CD4-positive, alpha-beta T cell treated with Interleukin-6 at 100 ng/mL for 8 hours (primary cell): ENCODE results near the gene CLP1.
"Not testable (repeated sequence)": the region's sequence is repeated elsewhere in the genome, so short reads cannot be mapped to it uniquely, and the experiment has no call there.

Source experiments
- DNase-seq: peaks from one replicate; pipeline ENCODE4 v3.0.0-alpha.2; 2020; ENCODE audit warnings: mixed read lengths, low spot score

CLP1 gene

DNA sequence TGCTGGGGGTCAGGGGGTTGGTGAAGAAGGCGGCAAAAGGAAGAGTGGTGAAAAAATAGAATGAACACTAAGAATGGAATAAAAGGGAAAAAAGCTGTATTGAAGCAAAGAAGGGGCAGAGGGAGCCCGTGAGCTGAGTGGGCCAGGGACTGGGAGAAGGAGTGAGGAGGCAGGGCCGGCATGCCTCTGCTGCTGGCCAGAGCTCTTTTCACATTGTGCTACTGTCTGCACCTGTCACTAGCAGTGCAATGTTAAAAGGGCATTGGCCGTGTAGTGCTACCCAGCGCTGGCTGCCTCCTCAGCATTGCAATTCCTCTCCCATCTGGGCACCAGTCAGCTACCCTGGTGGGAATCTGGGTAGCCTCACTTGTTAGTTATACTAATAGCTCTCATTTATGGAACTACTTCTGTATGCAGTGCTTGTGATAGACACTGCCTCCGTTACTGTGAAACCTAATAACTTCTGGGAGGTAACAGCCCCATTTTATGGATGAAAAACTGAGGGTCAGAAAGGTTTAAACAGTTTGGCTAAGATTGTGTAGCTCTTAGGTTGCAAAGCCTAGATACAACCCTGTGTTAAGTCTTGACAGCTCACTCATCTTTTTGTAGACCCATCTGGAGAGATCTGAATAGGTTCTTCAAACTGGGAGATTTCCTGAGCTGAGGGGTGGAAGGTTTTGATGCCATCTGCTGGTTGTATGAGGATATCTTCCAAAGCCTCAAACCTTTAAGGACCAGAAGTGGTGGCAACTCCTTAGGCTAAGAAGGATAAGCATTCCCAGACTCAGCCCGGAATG lies 16.4 kb upstream of the CLP1 start:
- peak; percentile 38 for DNase-seq

DNA sequence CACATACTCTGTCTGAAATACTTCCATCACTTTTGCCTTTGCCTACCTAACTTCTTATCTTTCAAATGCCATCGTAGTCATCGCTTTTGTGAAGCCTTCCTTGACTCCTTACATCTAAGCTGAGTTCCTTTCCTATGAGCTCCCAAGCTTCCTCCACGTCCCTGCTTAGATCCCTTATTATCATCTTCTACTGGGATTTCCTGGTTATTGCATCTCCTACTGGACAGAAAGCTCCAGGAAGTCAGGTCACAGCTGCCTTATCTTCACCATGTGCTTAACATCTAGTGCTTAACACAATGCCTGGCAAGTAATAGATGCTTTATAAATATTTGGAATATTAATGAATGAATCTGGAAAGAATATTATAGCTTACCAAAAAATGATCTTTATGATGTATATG lies 13.8 kb upstream of the CLP1 start:
- DNase-seq: no peak

DNA sequence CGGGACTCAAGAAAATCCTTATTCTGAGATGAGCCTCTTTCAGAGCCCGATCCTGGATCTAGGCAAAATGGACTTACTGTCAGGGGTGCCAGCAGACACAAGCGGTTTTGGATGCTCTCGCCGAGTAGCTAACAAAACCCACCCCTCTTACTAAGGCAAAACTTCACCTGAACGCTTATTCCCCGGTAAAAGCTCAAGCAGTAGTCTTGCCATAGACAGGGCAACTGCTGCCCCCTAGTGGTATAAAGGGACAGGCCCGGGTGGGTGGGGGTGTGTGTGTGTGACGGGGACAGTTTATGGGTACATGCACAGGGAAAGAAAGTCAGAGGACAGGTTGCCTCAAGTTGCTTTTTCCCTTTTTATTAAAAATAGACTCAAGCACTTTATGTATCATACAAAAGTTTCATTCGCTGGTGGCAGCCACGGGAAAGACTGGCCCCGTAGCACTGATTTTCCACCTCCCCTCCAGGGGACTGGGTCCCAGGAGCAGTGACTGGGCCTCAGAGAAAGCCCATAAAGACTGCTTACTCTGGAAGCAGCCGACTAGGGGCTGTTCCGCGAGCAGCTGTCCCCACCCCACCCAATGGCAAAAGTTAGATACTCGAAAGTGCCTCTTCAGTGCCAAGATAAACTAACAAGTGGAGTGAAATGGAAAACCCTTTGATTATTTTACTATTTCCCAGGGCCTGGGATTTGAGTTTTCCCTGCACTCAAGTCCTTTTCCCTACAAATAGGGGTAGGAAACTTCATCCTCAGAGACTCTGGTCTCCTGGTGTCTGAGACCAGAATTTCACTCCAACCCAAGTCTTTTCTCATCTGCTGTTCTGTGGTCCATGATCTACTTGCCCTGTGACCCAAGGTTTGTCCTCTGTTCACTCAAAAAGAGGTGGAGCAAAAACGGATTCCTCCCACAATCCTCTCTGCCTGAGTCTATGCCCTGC lies 12.5 kb upstream of the CLP1 start:
- peak; percentile 86 for DNase-seq

DNA sequence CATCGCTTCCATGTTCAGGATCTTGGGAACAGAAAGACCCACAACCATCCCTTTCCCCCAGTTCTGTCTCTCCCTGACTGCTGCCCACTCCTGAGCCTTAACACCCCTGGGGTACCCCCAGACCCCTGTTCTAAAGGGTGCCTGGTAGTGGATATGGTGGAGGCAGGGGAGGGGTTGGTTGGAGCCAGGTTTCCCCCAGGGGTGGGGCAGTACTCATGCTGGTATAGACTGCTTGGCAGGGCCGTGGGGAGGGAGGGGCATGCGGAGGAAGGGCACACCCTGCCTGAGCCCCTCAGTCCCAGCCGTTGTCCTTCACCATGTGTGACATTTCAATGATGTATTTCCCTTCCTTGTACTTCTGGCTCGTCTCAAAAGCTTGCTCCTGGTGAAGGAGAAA lies 11.9 kb upstream of the CLP1 start:
- DNase-seq: no peak

DNA sequence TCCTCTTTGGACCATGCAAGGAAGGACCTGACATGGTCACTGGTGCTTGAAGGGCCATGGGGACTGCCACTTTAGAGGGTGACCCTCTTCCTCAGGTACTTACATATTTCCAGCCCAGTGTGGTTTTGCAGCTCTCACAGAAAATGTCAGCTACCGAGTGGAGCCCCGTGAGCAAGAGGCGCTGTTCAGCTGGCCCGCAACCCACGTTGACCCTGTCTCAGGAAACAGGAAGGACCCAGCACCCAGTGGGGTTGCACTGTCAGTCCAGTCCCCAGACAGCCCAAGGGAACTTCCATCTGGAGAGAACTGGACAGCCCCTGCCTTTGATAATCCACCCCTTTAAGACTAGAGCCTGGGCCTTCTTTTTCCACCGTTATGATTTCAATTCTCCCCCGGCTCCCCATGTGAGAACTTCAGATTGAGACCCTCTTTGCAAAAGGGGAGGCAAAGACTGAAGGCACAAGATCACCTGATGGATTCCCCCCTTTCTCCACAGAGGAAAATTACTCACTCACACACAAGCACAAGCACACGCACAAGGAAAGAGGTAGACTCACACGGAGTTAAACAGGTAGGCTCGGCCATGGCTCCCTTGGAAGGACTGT lies 11.3 kb upstream of the CLP1 start:
- no peak for DNase-seq

DNA sequence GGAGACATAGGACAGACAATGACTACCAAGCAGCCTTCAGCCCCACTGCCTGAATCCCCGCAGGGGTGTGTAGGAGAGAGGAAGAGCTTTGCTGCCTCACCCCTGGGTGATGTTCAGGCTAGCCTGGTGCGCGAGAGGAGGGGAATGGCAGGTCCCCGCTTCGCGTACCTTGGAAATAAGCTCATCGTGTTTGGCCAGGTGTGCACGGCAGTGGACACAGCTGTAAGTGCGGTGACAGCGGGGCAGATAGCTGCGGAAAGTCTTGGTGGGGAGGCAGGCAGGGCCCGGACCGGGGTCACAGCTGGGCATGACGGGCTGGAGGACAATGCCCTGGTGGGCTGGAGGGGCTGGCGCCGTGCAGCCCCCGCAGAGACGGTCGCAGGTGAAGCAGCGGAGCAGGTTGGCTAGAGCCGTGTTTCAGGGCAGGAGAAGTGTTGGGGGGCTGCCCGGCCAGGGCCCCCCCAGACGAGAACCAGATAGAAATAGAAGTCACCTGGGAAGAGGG lies 10.7 kb upstream of the CLP1 start:
- DNase-seq: no peak

DNA sequence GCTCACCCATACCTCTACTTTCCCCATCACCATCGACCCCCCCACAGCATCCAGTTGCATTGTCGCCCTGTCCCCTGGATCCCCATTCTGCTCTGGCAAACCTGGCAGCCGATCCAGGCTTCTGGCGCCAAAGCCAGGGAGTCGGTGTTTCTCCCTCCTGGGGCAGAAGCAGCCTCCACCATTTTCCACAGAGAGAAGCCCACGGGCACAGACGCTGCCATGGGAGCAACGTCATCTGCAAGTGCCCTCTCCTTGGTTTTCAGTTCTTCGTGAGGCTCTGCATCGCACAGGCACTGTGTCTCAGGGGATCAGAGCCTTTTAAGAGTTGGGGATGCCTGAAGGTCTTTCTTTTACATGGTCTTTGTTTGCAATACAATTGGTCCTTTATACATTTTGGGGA lies 10.2 kb upstream of the CLP1 start:
- DNase-seq: no peak

DNA sequence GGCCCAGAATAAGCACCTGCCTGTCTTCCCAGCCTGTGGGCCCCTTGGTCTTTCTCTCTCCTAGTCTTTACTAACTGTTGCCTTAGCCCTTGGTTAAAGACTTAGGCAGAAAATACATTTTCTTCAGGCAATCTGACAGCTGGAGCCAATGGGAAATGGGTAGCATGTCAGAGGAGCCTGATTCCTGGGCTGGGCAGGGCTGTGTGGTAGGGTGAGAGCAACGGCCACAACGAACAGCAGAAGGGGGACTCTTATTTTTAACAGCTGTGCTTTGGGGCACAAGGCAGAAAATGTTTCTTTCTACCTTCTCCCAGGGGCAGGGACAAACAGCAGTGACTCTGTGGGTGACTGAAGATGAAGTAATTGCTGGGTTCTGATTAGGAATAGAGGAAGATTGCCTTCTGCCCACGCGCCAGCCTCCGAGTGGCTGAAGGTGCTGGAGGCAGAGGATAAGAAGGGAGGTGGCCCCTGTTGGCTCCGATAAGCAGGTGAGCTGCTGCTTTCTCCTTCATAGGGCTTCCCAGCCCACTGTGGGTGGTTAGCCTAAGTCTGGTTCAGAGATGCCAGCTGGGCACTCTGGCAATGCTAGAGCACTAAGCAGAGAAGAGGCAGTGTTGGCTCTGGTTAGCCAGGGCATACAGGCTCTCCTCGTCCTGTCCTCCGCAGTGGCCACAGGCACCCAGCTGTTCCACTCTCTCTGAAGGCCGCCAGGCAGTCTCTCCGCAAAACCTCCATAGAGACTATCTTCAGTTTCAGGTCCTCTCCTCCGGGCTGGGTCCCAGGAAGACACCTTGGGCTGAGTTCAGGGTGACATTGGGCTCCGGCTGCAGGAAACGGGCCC lies 9.4 kb upstream of the CLP1 start:
- no peak for DNase-seq

DNA sequence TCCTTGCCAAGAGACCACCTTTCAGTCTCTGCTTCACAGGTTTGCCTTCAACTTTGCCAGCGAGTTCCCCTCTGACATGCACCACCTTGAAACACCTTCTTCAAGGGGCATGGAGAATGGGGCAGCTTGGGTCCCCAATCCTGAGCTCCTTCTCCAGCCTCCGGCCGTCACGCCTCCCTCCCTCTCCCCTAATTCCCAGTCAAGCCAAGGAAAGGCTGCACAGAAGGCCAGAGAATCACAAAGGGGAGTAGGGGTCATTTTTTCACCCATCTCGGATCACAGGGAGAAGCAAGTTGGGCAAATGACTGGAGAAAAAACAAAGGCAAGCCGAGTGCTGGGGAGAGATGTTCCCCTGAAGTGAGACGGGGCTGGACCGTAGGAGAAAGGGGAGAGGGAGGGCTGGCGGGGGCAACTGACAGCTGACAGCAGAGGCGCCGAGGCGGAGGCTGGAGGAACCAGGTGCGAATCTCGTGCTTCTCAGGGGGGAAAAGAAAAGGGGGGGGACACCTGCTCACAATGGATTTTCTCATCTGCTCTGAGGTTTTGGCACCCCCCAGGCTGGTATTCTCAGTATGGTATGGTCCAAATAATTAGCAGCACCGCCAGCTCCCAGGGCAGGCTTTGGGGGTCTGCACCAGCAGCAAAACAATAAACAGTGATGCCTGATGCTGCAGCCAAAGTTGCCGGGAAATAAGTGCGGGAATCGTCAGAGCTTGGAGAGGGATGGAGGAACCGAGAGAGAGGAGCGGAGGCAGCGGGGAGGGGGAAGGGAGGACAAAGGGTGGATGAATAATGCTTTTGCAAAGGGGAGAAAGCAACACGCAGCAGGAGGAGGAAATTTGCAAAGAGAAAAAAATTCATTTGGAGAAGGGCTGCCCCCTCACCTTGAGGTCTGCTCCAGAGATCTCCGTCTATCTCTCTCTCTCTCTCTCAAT lies 8.5 kb upstream of the CLP1 start:
- DNase-seq: no peak

DNA sequence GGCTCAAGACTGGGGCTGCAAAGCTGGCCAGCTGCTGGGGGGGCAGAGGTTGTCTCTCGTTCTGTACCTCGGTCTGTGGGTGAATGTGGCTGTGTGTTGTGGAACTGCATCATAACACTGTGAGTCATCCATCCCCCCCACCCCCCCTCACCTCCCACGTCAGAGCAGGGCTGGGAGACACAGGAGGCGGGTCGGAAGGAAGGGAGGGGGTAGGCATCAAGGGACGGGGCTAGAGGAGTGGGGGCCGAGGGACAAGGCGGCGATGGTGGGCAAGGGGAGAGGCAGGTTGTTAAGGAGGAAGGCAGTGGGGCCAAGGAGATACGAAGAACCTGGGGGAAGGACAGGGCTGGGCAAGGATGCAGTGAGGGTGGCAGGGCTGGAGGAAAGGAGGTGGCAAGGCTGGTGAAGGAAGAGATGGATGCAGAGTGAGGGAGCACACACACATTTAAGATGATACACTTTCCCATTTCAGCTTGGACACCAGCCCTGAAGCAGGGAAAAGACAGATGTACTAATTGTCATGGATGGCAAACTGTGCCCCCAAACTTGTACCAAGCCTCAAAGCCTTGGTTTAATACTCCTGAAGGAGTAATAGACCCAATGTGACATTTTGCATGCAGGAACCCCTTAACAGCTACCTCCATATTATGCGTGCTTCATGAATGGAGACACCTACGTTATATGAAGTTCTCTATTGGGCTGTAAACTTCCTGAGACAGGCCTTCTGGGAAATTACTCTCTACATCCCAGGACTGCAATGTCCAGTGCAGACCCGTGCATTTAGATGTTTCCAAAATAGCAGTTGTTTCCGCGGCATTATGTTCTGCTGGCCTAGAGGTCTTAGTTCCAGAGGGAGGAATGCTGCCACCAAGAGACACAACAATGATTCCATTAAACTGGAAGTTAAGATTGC lies 7.5 kb upstream of the CLP1 start, which contains the start of gene YPEL4:
YPEL4 (minus strand) TSS at position 87 of the 913 bp plus-strand sequence. CDS start 2,805 bp downstream, outside the sequence.
- peak; percentile 85 for DNase-seq

DNA sequence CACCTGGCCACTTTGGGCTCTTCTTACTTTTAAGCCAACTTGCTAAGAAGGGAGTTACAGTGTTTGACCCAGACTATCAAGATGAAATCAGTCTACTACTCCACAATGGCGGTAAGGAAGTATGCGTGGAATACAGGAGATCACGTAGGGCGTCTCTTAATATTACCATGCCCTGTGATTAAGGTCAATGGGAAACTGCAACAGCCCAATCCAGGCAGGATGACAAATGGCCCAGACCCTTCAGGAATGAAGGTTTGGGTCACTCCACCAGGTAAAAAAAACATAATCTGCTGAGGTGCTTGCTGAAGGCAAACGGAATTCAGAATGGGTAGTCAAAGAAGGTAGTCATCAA lies 6.8 kb upstream of the CLP1 start:
- DNase-seq: no peak

DNA sequence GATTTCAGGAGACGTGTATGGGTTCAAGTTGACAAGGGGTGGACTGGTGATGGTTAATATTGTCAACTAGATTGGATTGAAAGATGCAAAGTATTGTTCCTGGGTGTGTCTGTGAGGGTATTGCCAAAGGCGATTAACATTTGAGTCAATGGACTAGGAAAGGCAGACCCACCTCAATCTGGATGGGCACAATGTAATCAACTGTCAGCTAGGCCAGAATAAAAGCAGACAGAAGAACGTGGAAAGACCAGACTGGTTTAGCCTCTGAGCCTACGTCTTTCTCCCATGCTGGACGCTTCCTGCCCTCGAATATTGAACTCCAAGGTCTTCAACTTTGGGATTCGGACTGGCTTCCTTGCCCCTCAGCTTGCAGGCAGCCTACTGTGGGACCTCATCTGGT lies 6.2 kb upstream of the CLP1 start:
- no peak for DNase-seq

DNA sequence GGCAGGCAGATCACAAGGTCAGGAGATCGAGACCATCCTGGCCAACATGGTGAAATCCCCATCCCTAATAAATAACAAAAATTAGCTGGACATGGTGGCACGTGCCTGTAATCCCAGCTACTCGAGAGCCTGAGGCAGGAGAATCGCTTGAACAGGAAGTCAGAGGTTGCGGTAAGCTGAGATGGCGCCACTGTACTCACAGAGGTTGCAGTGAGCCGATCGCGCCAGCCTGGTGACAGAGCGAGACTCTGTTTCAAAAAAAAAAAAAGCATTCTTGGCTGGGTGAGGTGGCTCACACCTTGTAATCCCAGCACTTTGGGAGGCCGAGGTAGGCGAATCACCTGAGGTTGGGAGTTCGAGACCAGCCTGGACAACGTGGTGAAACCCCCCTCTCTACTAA lies 5.3 kb upstream of the CLP1 start:
- not testable (repeated sequence) for DNase-seq

DNA sequence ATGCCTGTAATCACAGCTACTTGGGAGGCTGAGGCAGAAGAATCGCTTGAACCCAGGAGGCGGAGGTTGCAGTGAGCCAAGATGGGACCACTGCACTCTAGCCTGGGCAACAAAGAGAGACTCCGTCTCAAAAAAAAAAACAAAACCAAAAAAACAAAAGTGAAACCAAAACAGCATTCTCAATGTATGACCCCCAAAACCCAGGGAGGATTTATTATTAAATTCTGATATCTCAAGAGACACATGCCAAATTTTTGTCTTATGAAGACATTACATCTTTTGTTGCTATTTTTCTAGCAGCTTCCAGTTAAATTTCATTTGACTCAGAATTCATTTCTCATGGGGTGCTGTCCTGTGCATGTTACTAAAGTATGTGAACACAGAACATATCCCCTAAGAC lies 4.9 kb upstream of the CLP1 start:
- DNase-seq: no peak

DNA sequence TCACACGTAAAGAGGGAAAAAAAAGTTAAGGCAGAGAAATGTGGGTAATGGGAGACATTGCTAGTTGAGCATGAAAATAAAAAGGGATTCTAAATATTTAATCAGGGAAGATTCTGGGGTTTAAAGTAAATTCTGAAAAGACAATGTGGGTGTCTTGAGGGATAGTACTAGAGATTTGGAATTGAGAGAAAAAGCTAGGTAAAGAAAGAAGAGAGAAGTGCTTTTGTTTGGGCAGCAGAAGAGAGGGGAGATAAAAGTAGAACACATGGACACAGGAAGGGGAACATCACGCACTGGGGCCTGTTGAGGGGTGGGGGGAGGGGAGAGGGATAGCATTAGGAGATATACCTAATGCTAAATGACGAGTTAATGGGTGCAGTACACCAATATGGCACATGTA lies 4.4 kb upstream of the CLP1 start:
- DNase-seq: no peak

DNA sequence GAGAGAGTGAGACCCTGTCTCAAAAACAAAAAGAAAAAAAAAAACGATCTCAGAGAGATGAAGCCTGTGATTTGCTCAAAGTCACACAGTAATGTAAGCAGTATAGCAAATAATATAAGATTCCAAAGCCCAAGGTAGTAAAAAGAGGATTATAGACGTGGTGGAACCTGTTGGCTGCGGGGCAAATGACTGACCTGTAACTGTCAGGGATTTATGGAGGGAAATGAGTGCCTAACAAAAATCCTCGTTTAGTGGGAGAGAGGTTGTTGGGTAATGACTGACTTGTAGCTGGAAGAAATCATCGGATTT lies 723 bp upstream of the CLP1 start:
- DNase-seq: no peak

DNA sequence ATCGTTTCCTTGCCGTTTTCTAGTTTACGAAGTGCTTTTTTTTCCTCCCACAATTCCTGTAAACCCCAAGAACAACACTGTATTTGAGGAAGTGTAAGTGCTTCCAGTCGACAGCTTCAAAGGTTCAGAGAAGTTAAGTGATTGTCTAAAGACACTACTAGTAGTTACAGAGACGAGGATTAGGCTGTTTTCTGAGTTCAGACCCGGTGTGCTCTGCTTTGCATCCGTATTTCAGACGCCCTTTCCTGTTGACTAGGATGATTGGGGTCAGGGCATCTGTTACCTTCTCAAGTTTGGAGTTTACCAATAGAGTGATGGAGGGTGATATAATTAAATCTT lies 430 bp downstream of the CLP1 start:
- DNase-seq: no peak

DNA sequence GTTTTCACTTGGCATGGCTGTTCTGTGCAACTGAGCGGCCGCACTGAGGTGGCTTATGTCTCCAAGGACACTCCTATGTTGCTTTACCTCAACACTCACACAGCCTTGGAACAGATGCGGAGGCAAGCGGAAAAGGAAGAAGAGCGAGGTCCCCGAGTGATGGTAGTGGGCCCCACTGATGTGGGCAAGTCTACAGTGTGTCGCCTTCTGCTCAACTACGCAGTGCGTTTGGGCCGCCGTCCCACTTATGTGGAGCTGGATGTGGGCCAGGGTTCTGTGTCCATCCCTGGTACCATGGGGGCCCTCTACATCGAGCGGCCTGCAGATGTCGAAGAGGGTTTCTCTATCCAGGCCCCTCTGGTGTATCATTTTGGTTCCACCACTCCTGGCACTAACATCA lies 2.1 kb downstream of the CLP1 start:
- no peak for DNase-seq

DNA sequence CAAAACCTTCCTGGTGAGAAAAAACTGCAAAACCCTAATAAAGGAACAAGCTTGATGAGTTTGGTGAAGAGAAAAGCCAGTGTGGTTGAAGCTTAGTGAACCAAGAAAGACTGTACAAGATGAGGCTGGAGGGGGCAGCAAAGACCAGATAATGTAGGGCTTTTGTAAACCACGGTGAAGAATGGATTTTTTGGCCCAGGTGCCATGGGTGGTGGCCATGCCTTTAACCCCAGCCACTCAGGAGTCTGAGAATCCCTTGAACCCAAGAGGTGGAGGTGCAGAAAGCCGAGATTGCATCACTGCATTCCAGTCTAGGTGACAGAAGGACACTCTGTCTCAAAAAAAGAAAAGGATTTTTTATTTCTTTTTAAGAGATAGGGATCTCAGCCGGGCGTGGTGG lies 5.3 kb downstream of the CLP1 start:
- DNase-seq: no peak

DNA sequence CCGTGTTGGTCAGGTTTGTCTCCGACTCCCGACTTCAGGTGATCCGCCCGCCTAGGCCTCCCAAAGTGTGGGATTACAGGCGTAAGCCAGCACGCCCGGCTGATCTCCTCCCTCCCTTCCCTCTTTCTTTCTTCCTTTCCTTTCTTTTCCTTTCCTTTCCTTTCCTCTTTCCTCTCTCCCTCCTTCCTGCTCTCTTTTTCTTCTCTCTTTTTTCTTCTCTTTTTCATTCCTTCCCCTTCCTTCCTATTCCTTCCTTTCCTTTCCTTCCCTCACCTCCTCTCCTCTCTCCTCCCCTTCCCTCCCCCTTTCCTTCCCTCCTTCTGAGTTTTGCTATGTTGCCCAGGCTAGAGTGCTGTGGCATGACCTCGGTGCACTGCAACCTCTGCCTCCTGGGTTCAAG lies 6.4 kb downstream of the CLP1 start:
- no peak for DNase-seq
